ENCODE data around the gene INO80.

Gene INO80

DNA sequence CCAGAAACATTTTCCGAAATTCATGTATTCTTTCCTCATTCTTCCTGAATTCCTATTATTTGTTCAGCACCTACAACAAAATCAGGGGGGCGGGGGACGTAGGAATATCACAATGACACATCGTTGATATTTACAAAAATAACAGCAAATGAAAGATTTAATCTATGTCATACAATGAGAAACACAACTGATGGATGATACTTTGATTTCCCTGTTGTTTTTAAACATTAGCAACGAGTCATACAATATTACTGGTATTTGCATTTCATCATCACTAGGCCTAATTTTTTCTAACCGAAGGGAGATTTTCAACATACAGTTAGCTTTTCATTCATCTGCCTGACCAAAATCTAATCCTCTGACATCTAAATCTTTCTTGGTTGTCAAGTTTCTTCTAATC lies 45.3 kb upstream of the INO80 start:
- no peak overlapping the region for H2AFZ ChIP-seq (ENCODE audit: low read length)
- no peaks in the 10 kb centered on the region for H3K9me2 ChIP-seq (ENCODE audit: low read depth, low read length)
- H3K36me3 ChIP-seq (ENCODE audit: insufficient read depth, low read length) = no peaks in the 10 kb centered on the region
- no peak overlapping the region for H3K4me2 ChIP-seq (ENCODE audit: low read length)
- no peaks in the 10 kb centered on the region for H3K79me2 ChIP-seq (ENCODE audit: insufficient read depth, low read length)
- H3K4me3 ChIP-seq (ENCODE audit: low read depth, low read length, poor library complexity, severe bottlenecking) = no peak overlapping the region
- H4K20me1 ChIP-seq (ENCODE audit: insufficient read depth, low read length) = no peaks in the 10 kb centered on the region
- H3K4me1 ChIP-seq (ENCODE audit: insufficient read depth, low read length, severe bottlenecking) = no peaks in the 10 kb centered on the region
- TF ChIP-seq EZH2 (IDR thresholded peaks at IDR 0.05; ENCODE audit: borderline replicate concordance, low read length) (no peak), CTCF (IDR thresholded peaks at IDR 0.05; ENCODE audit: low read length) (no peak)
- H3K9ac ChIP-seq (ENCODE audit: low read length) = no peak overlapping the region
- no peaks in the 10 kb centered on the region for H3K27me3 ChIP-seq (ENCODE audit: insufficient read depth, low read length)
- no peak overlapping the region for H3K27ac ChIP-seq (ENCODE audit: low read depth, low read length, poor library complexity, severe bottlenecking)
- H3F3A ChIP-seq (ENCODE audit: insufficient read depth, low read length) = no peaks in the 10 kb centered on the region
- H3K9me3 ChIP-seq (ENCODE audit: low read length) = no peaks in the 10 kb centered on the region

DNA sequence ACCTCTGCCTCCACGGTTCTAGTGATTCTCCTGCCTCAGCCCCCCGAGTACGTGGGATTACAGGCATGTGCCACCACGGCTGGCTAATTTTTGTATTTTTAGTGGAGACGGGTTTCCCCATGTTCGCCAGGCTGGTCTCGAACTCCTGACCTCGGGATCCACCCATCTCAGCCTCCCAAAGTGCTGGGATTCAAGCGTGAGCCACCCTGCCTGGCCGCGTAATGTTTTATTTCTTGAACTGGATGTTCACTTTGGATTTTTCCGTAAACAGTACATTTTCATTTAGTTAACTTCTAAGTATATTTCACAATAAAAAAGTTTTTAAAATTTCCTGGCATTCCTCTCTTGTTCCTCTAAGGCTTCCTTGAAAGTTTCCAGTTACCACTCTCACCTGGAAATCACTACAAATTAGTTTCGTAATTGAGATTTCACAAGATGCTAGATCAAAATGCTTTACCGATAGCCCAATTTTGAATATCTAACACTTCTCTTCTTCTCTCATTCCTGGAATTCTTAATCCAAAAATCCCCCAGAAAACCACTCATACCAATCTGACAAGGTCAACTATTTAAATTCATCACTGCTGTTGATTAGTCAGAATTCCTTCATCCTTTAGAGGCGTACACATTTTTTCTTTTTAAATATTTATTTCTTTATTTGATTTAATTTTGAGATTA lies 44.7 kb upstream of the INO80 start:
- no peaks in the 10 kb centered on the region for H3K79me2 ChIP-seq (ENCODE audit: insufficient read depth, low read length)
- no peak overlapping the region for H3K9ac ChIP-seq (ENCODE audit: low read length)
- no peaks in the 10 kb centered on the region for H4K20me1 ChIP-seq (ENCODE audit: insufficient read depth, low read length)
- no peak overlapping the region for H3K4me3 ChIP-seq (ENCODE audit: low read depth, low read length, poor library complexity, severe bottlenecking)
- H3F3A ChIP-seq (ENCODE audit: insufficient read depth, low read length) = no peaks in the 10 kb centered on the region
- no peak overlapping the region for H3K4me2 ChIP-seq (ENCODE audit: low read length)
- no peaks in the 10 kb centered on the region for H3K27me3 ChIP-seq (ENCODE audit: insufficient read depth, low read length)
- H3K4me1 ChIP-seq (ENCODE audit: insufficient read depth, low read length, severe bottlenecking) = no peaks in the 10 kb centered on the region
- H3K9me3 ChIP-seq (ENCODE audit: low read length) = no peaks in the 10 kb centered on the region
- no peak overlapping the region for H2AFZ ChIP-seq (ENCODE audit: low read length)
- no peaks in the 10 kb centered on the region for H3K36me3 ChIP-seq (ENCODE audit: insufficient read depth, low read length)
- TF ChIP-seq EZH2 (IDR thresholded peaks at IDR 0.05; ENCODE audit: borderline replicate concordance, low read length) (no peak), CTCF (IDR thresholded peaks at IDR 0.05; ENCODE audit: low read length) (no peak)
- H3K27ac ChIP-seq (ENCODE audit: low read depth, low read length, poor library complexity, severe bottlenecking) = no peak overlapping the region
- no peaks in the 10 kb centered on the region for H3K9me2 ChIP-seq (ENCODE audit: low read depth, low read length)

- H3K27me3 ChIP-seq (ENCODE audit: insufficient read depth, low read length) = no peaks in the 10 kb centered on the region; the same call in 1 of the 2 replicates
- H2AFZ ChIP-seq (ENCODE audit: low read length) = no peak overlapping the region
- H3F3A ChIP-seq (ENCODE audit: insufficient read depth, low read length) = no peaks in the 10 kb centered on the region
- no peaks in the 10 kb centered on the region for H3K4me1 ChIP-seq (ENCODE audit: insufficient read depth, low read length, severe bottlenecking)
- H3K9ac ChIP-seq (ENCODE audit: low read length) = no peak overlapping the region
- no peaks in the 10 kb centered on the region for H4K20me1 ChIP-seq (ENCODE audit: insufficient read depth, low read length)
- H3K9me3 ChIP-seq (ENCODE audit: low read length) = no peaks in the 10 kb centered on the region
- no peak overlapping the region for H3K4me3 ChIP-seq (ENCODE audit: low read depth, low read length, poor library complexity, severe bottlenecking)
- H3K4me2 ChIP-seq (ENCODE audit: low read length) = no peak overlapping the region
- H3K27ac ChIP-seq (ENCODE audit: low read depth, low read length, poor library complexity, severe bottlenecking) = no peak overlapping the region
- no peaks in the 10 kb centered on the region for H3K36me3 ChIP-seq (ENCODE audit: insufficient read depth, low read length)
- TF ChIP-seq CTCF (IDR thresholded peaks at IDR 0.05; ENCODE audit: low read length) (no peak), EZH2 (IDR thresholded peaks at IDR 0.05; ENCODE audit: borderline replicate concordance, low read length) (no peak)
- H3K9me2 ChIP-seq (ENCODE audit: low read depth, low read length) = no peaks in the 10 kb centered on the region
- H3K79me2 ChIP-seq (ENCODE audit: insufficient read depth, low read length) = no peaks in the 10 kb centered on the region
These were observed 38.3 kb upstream of the INO80 start for GRCh38 chr15:41154412-41154811.

Measured in OCI-LY1 (cell line).